HG03097 (cell line): ENCODE measurements around the gene PIGO.

Experiments
- ATAC-seq: cut with Tn5 transposase; IDR thresholded peaks from one replicate; pipeline ENCODE4 v1.9.1; 2021; ENCODE audit not compliant: unreplicated experiment, low FRiP score

PIGO gene

GRCh38 chr9:35096035-35096849, at the start of gene PIGO:
PIGO (minus strand) TSS chr9:35096591; CDS start chr9:35095565, 1,026 bp downstream.
- peak; percentile 86 for ATAC-seq

- ATAC-seq = no peak
Observed at GRCh38 chr9:35142037-35142436, 45.6 kb upstream of the PIGO start.

- ATAC-seq = no peak
Observed at GRCh38 chr9:35140093-35140492, 43.7 kb upstream of the PIGO start.

- ATAC-seq = no peak
Observed at GRCh38 chr9:35136866-35137265, 40.5 kb upstream of the PIGO start.

GRCh38 chr9:35135988-35136387, 39.6 kb upstream of the PIGO start:
- no peak for ATAC-seq

DNA sequence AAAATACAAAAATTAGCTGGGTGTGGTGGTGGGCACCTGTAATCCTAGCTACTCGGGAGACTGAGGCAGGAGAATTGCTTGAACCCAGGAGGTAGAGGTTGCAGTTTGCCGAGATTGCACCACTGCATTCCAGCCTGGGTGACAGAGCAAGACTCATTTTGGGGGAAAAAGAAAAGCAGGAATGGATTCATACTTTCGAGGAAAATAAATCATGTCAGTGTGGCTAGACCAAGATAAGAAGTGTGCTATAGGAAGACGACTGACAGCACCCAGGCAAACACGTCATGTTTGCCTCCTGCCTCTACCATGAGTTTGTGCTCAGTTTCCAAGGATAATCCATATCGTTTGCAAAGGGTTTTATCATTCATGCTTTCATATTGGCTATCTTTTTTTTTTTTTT, 38.5 kb upstream of the PIGO start:
- ATAC-seq = no peak

- ATAC-seq = peak; percentile 43
Observed at GRCh38 chr9:35116898-35117551, 20.6 kb upstream of the PIGO start.

DNA sequence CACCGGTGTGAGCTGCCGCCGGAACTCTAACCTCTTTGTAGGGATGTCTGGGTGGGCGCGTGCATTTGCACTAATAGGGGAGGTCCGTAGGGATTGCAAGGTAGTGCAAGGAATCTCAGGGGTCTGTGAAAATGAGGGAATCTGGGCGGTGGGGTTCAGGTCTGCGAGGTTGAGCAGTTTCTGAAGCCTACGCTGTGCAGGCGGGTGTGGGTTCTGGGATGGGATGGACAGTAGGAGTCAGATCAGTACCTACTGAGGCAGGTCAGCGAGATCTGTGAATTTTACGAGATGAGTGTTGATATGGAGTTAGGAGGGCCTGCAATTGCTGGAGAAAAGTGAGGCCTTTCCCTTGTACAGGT, 20.1 kb upstream of the PIGO start:
- no peak for ATAC-seq

GRCh38 chr9:35115680-35116538, 19.5 kb upstream of the PIGO start, which contains the start of gene ATOSB:
ATOSB (minus strand) TSS chr9:35115862; CDS start chr9:35108274, 7,588 bp downstream.
- peak; percentile 46 for ATAC-seq

GRCh38 chr9:35114840-35115628, 18.6 kb upstream of the PIGO start:
- ATAC-seq = no peak

GRCh38 chr9:35114113-35114839, 17.9 kb upstream of the PIGO start:
- no peak for ATAC-seq

DNA sequence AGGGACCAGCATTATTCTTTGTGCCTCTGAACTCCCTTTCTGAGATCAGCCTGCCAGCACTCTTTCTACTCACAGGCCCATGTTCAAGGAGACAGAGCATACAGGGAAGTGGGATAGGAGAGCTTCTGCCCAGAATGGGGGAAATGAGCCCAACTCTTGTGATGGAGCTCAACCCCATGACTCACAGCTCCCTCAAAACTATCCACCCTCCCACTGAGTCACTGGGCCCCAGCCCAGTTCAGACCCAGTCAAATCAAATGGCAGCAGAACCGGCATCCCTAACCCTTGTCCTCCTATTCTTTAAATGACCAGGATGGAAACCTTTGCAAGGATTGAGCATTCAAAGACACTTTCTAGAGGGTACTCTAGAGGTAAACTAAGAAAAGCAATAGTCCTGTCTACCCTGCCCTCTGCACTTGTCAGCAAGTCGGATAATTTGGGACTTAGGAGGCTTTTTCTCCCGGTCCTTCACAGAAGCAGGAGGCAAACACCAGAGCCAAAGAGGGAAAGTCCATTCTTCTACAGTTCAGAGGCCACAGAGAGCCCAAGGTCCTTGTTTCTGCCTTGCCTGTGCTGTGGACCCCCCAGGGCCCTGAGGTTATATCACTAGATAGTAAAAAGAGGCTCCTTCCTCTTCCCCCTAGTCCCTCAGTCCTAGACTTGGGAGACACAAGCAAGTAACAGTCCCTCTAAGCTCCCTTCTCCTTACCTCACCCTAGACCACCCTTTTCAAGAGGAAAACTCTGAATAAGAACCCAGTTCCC, 16.0 kb upstream of the PIGO start:
- ATAC-seq = no peak

- ATAC-seq = peak; percentile 63
Observed at GRCh38 chr9:35111001-35111933, 14.9 kb upstream of the PIGO start.

DNA sequence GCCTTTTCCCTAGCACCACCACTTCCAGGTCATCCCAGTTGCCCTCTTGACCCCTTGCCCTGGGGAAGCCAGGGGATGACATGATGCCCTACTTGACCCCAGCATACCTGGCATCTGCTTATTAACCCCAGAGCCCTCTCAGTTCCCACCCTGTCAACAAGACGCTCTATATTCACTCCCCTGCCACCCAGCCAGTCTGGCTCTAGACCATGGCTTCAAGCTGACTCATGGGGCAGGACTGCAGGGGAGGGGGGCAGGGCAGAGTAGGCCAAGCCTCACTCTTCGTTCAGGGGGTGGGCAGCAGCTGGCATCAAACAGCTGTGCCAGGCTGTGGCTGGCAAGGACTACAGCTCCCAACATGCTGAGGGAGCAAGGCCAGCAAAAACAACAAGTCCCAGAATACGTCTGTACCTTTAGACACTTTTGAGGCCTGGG, 14.0 kb upstream of the PIGO start:
- ATAC-seq = no peak

GRCh38 chr9:35108946-35109575, 12.7 kb upstream of the PIGO start:
- no peak for ATAC-seq

DNA sequence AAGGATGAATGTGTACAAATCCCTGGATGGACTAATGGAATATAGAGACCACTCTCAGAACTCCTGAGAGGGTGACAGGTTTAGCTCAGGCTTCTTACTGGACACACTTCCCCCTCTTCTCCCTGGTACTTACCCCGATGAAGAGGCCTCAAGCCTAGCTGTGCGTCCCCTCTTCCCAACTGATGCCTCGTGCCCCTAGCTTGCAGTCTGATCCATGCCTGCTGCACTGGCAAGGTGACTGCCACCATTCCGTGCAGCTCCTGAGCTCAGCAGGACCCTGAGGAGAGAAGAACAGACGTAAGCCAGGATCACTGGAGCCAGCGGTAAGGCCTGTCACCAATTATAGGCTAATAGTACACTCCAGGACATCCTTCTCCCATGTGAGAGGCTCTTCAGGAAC, 12.1 kb upstream of the PIGO start:
- no peak for ATAC-seq
